ENCODE measurements around the gene DPF3.

The DPF3 gene

DNA sequence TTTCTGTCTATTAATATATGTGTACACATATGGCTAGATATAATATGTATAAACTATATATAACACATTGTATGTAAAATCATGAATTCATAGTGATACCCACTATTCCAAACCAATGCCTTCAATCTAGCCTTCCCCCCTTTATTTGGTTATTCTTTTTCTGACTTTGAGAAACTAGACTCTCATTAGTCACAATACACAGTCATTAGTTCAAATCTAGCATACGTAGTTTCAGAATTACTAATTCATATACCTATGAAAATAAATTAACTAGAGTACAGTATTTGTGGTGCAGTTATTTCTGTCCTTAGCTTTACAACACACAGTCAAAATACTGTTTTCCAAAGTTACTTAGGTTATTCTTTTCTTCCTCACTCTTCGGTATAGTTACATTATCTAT, 268.2 kb downstream of the DPF3 start:
- no peak for DNase-seq (ENCODE audit: low spot score in 2 of 2)
- in situ Hi-C loops (cut with MboI; ENCODE audit: low sequenced_read_pairs) = no loop called here
- Histone ChIP-seq H3K9me3 (no peaks in the 10 kb centered on the region), H3K4me1 (no peaks in the 10 kb centered on the region), H3K27me3 (ENCODE audit: low read depth) (no peaks in the 10 kb centered on the region), H3K4me3 (no peak overlapping the region), H3K36me3 (replicated peaks) (no peaks in the 10 kb centered on the region)

DNA sequence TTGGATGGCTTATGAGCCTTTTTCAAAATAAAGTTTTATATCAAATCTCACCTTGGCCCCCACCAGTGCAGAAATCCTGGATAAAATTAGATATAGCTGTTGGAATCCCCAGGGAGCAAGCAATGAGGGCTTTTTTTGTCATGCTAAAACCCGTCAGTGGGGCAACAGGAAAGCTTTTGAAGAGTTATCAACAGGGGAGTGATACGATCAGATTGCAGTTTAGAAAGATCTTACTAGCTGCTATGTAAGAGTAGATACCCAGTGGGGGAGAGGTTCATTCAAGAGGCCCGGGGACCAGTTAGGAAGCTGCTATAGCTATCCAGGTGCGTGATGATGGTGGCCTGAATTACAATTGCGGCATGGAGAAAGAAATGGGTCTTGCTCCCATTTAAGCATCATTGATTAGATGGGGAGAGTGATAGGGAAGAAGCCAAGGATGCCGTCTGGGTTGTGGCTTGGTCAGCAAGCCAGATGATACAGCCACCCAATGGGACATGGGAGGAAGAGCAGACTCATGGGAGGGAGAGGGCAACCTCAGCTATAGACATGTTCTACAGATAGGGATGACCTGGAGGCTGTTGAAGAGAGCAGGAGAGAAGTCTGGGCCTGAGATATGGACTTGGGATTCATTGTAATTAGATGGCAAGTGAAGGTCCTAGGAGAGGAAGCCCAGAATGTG, 272.4 kb downstream of the DPF3 start:
- in situ Hi-C loops (cut with MboI; ENCODE audit: low sequenced_read_pairs) = no loop called here
- Histone ChIP-seq H3K4me3 (no peak overlapping the region), H3K36me3 (replicated peaks) (no peaks in the 10 kb centered on the region), H3K27me3 (ENCODE audit: low read depth) (no peaks in the 10 kb centered on the region), H3K4me1 (no peaks in the 10 kb centered on the region), H3K9me3 (no peaks in the 10 kb centered on the region)
- no peak for DNase-seq (ENCODE audit: low spot score in 2 of 2)

DNA sequence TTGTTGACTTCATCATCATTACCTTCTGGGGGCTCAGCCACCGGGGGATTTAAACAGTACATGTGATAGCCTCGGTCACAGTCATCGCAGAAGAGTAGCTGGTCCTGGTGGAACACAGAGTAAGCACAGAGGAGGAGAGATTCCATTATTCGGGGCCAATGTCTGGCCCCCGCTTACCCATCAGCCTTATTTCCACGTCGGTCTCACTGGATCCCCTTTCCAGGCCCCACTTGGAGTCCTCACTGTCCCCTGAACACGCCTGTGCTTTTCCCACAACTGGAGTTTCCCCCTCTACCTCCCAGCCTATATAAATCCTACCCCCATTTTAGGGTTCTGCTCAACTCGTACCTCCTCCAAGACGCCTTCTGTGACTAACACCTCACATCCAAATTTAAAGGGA, 274.0 kb downstream of the DPF3 start:
- no peak overlapping the region for H3K4me3 ChIP-seq
- no peaks in the 10 kb centered on the region for H3K27me3 ChIP-seq (ENCODE audit: low read depth)
- DNase-seq (ENCODE audit: low spot score in 2 of 2) = no peak
- in situ Hi-C loops (cut with MboI; ENCODE audit: low sequenced_read_pairs) = no loop called here
- H3K36me3 ChIP-seq (replicated peaks) = no peaks in the 10 kb centered on the region
- H3K4me1 ChIP-seq = no peaks in the 10 kb centered on the region
- no peaks in the 10 kb centered on the region for H3K9me3 ChIP-seq

DNA sequence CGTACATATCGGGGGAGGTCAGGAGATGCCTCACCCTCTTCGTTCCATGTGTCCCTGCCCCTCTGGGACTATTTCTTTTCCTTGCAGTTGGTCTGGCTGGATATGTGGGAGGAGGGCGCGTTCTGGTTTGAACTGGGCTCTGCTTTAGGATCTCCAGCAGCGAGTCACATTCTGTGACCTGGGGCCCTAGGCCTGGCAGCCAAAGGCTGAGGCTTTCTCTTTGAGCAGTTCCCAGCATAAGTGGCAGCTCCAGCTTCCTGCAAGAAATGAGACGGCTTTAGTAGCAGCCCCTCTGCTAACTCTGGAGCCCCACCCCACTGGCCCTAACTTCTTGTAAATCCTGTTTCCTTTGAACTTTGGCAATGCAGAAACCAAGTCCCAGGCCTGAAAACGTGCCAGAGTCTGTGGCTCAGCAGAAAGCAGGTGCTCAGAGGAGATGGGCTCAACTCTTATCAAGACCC, 274.8 kb downstream of the DPF3 start:
- Histone ChIP-seq H3K27me3 (ENCODE audit: low read depth) (no peaks in the 10 kb centered on the region), H3K9me3 (no peaks in the 10 kb centered on the region)

DNA sequence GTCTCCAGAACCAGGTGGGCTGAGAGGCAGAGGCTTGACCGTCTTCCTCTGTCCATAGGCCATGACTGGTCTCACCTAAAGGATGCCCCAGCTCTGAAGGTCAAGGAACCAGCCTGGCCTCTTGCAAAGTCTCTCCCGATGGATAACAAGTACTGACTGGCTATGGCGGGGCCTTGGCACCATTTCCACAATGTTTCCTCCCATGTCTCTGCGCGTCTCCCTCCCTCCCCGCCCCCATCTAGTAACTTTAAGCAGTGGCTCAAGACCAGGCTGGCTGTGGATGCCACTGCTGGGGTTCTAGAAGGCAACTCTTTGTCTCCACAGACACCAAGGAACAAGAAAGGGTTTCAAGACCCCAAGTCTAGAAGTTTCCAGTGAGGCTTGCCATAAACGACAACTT, 275.5 kb downstream of the DPF3 start:
- H3K9me3 ChIP-seq = no peaks in the 10 kb centered on the region
- H3K27me3 ChIP-seq (ENCODE audit: low read depth) = no peaks in the 10 kb centered on the region
- H3K4me1 ChIP-seq = no peaks in the 10 kb centered on the region
- no peak overlapping the region for H3K4me3 ChIP-seq
- H3K36me3 ChIP-seq (replicated peaks) = no peaks in the 10 kb centered on the region
- in situ Hi-C loops (cut with MboI; ENCODE audit: low sequenced_read_pairs) = no loop called here
- DNase-seq (ENCODE audit: low spot score in 2 of 2) = no peak

More for the DNA sequence above, 274.8 kb downstream of the DPF3 start:
- H3K36me3 ChIP-seq (replicated peaks) = no peaks in the 10 kb centered on the region
- DNase-seq (ENCODE audit: low spot score in 2 of 2) = no peak
- in situ Hi-C loops (cut with MboI; ENCODE audit: low sequenced_read_pairs) = no loop called here
- no peak overlapping the region for H3K4me3 ChIP-seq
- H3K4me1 ChIP-seq = no peaks in the 10 kb centered on the region

DNA sequence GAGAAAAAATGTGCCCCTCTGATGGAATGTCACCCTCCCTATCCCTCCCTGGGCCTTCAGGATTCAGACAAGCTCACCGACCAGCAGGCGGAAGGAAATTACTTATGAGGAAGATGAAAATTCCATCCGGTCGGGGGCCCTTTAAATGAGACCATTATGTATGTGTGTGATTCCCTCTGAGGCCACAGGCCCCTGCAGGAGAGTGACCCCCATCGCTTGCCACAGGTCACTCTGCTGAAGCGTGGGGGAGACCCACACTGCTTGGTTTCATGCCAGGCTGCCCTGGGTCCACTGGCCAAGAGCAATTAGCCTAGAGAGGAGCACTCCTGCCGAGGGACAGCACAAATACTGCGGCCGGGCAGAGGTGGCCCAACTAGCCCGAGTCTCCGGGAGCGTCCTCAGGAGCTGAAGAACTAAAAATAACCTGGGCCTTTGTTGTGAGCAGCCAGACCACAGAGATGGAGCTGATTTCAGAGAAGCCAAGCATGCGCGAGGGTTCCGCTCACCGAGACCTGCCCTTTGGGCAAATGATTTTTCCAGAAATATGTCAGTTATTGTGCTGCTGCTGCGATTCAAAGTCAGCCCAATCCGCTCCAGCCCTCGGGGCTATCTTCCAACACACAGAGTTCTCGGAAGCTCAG, 276.4 kb downstream of the DPF3 start:
- DNase-seq (ENCODE audit: low spot score in 2 of 2) = no peak
- H3K4me1 ChIP-seq = no peaks in the 10 kb centered on the region
- in situ Hi-C loops (cut with MboI; ENCODE audit: low sequenced_read_pairs) = no loop called here

DNA sequence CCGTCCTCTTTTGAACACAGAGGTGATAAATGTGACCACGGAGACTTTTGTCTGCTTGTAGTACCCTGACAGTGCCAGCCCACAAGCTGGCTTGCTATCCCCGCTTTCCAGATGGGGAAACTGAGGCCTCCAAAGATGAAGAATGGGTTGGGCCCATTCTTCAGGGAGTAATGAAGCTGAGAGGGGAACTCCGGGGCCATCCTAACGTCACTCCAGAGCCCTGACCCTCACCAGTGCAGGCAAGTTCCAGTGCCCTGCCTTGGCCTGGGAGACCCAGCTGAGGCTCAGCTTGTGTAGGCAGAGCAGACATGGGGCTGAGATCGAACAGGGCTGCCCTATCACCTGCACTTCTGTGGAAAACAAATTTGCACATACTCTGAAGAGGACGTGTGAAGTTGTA, 277.1 kb downstream of the DPF3 start:
- H3K4me1 ChIP-seq = no peaks in the 10 kb centered on the region
- H3K4me3 ChIP-seq = no peak overlapping the region
- in situ Hi-C loops (cut with MboI; ENCODE audit: low sequenced_read_pairs) = no loop called here
- H3K36me3 ChIP-seq (replicated peaks) = no peaks in the 10 kb centered on the region
- no peaks in the 10 kb centered on the region for H3K9me3 ChIP-seq
- DNase-seq (ENCODE audit: low spot score in 2 of 2) = no peak
- H3K27me3 ChIP-seq (ENCODE audit: low read depth) = no peaks in the 10 kb centered on the region

More for the DNA sequence above, 276.4 kb downstream of the DPF3 start:
- no peaks in the 10 kb centered on the region for H3K9me3 ChIP-seq
- H3K36me3 ChIP-seq (replicated peaks) = no peaks in the 10 kb centered on the region
- H3K4me3 ChIP-seq = no peak overlapping the region
- H3K27me3 ChIP-seq (ENCODE audit: low read depth) = no peaks in the 10 kb centered on the region

DNA sequence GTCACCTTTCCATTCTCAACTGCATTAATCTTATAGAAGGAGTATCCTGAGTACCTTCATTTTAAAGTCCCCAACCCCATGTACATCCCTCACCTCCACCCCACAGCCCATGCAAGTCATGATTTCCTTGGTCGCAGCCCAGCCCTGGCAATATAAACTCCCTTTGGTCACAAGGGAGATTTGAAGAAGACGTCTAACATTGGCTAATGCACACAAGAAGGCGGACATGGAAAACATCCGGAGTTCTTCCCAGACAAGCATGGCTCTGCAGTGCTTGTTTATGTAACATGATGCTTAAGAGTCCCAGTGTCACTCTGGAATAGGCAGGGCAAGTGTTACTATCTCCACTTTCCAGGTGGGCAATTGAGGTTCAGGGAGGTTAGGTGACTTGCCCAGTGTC, 277.6 kb downstream of the DPF3 start:
- Histone ChIP-seq H3K9me3 (no peaks in the 10 kb centered on the region), H3K27me3 (ENCODE audit: low read depth) (no peaks in the 10 kb centered on the region), H3K4me3 (no peak overlapping the region), H3K4me1 (no peaks in the 10 kb centered on the region), H3K36me3 (replicated peaks) (no peaks in the 10 kb centered on the region)
- no peak for DNase-seq (ENCODE audit: low spot score in 2 of 2)
- in situ Hi-C loops (cut with MboI; ENCODE audit: low sequenced_read_pairs) = no loop called here

DNA sequence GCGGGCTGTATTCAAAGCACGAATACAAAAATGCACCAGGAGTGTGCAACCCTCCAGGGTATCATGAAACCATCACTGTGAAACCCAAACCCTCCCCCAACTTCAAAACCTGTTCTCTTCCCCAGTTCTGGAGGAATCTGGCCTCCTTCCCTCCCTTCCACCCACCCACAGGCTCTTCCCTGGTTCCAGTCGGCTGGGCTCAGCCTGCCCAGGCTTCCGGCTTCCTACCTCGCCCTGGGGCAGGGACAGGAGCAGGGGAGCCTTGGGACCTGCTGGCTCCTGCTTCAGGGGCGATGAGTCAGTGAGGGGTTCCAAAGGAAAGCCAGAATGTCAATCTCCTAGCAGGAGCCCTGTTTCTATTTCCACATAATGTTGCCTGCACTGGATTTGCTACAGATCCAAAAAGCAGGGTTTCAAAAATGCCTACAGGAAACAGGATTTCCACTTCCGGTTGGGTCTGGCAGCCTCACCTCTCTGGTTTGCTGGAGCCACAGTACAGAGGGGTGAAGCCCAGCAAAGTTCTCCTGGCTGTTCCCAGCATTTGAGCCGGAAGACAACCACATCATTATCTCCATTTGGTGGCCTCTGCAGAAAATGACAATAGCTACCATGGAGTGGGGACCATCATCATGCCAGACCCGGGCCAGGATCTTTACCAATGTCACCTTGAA, 278.3 kb downstream of the DPF3 start:
- no peaks in the 10 kb centered on the region for H3K4me1 ChIP-seq
- H3K36me3 ChIP-seq (replicated peaks) = no peaks in the 10 kb centered on the region
- H3K4me3 ChIP-seq = no peak overlapping the region
- no peaks in the 10 kb centered on the region for H3K27me3 ChIP-seq (ENCODE audit: low read depth)
- DNase-seq (ENCODE audit: low spot score in 2 of 2) = no peak
- in situ Hi-C loops (cut with MboI; ENCODE audit: low sequenced_read_pairs) = no loop called here
- H3K9me3 ChIP-seq = no peaks in the 10 kb centered on the region

DNA sequence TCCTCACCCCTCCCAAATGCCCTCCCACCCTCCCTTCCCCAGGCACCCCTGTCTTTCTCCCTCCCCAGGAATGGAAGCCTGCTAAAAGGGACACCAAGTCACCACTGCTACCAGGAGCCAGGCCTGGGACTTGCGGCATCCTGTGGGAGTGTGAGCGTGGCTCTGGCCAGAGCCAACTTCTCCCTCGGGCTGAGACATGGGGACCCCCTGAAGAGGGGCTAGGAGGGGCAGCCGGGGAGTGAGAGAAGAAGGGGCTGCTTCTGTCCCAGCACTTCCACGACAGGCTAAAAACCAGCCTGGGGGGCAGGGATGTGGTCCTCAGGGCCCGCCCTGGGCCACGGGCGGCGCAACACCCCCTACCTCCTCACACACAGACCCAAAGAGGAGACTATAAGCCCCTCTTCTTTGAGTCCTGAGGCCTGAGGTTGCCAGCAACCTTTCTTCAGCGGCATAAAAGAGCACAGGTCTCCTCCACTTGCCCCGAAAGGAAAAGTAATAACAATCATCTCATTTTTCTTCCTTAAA, 278.9 kb downstream of the DPF3 start:
- H3K36me3 ChIP-seq (replicated peaks) = no peaks in the 10 kb centered on the region
- no peaks in the 10 kb centered on the region for H3K27me3 ChIP-seq (ENCODE audit: low read depth)
- no peak overlapping the region for H3K4me3 ChIP-seq
- DNase-seq (ENCODE audit: low spot score in 2 of 2) = no peak
- H3K9me3 ChIP-seq = no peaks in the 10 kb centered on the region
- in situ Hi-C loops (cut with MboI; ENCODE audit: low sequenced_read_pairs) = no loop called here
- no peaks in the 10 kb centered on the region for H3K4me1 ChIP-seq

DNA sequence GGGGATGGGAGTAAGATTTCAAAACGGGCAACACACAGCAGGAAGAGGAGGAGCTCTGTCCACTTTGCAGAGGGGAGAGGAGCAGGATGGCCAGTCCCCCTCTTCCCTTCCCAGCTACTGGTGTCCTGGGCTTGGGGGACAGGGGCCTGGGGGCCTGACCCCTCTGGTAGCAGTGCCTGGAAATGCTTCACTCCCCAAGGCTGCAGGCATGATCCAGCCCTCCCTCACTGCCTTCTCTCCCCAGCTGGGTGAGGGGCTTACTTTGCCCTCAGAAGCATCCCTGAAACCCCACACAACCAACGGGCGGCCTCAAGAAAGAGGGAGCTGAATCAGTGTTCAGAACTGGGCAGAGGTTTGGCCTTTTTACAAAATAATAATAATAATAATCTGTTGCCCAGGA, 279.5 kb downstream of the DPF3 start:
- H3K9me3 ChIP-seq = no peaks in the 10 kb centered on the region
- in situ Hi-C loops (cut with MboI; ENCODE audit: low sequenced_read_pairs) = no loop called here
- no peak overlapping the region for H3K4me3 ChIP-seq
- no peaks in the 10 kb centered on the region for H3K27me3 ChIP-seq (ENCODE audit: low read depth)
- no peaks in the 10 kb centered on the region for H3K36me3 ChIP-seq (replicated peaks)
- DNase-seq (ENCODE audit: low spot score in 2 of 2) = no peak
- H3K4me1 ChIP-seq = no peaks in the 10 kb centered on the region

DNA sequence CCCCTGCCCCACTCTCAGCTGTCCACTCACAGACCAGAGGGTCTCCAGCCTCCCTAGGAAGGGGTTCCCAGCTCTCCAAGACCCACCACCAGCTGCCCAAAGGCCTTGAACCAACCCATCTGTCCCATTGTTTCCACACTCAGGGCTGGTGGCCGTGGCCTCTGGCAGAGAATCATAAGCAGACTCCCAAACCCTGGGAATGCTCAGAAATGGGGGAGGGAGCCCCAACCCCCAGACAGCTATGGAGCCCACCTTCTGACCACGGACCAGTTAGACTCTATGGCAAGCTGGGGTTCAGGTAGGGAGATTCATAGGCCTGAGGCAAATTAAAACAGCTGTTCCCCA, 280.0 kb downstream of the DPF3 start:
- Histone ChIP-seq H3K4me3 (no peak overlapping the region), H3K4me1 (no peaks in the 10 kb centered on the region), H3K27me3 (ENCODE audit: low read depth) (no peaks in the 10 kb centered on the region), H3K9me3 (no peaks in the 10 kb centered on the region), H3K36me3 (replicated peaks) (no peaks in the 10 kb centered on the region)
- DNase-seq (ENCODE audit: low spot score in 2 of 2) = no peak
- in situ Hi-C loops (cut with MboI; ENCODE audit: low sequenced_read_pairs) = no loop called here

DNA sequence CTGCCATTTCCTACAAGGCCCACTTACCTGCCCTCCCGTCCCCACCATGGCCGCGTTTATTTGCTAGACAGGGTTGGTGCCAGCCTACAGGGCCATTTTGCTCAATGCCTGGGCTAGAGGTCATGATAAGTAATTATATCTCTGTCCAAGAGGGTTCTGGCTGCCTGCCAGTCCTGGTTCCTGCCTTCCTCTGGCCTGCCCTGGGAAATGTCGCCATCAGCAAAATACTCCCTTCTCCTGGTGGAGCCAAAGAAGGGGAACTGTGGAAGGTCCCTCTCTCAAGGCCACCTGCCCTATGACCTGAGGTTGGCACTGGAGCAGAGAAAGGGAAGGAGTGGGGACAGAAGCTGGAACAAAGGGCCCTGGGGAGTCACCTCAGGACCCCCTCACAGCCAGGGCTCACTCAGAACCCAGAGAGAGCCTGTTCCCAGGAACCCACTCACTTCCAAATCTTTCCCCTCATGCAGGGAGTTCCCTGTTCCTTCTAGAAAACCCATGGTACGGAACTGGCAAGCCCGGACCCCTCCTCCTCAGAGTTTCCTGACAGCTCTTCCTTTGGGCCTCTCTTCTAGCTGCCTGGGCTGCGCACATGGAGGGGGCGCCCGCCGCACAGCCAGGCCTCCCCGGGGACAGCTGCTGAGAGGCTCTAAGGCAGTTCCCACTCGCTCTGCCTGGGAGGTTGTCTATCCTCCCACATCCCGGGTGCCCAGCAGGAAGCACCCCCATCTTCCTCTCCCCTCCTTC, 280.5 kb downstream of the DPF3 start:
- in situ Hi-C loops (cut with MboI; ENCODE audit: low sequenced_read_pairs) = no loop called here
- H3K9me3 ChIP-seq = no peaks in the 10 kb centered on the region
- no peaks in the 10 kb centered on the region for H3K36me3 ChIP-seq (replicated peaks)
- H3K27me3 ChIP-seq (ENCODE audit: low read depth) = no peaks in the 10 kb centered on the region
- H3K4me1 ChIP-seq = no peaks in the 10 kb centered on the region
- DNase-seq (ENCODE audit: low spot score in 2 of 2) = no peak
- no peak overlapping the region for H3K4me3 ChIP-seq

DNA sequence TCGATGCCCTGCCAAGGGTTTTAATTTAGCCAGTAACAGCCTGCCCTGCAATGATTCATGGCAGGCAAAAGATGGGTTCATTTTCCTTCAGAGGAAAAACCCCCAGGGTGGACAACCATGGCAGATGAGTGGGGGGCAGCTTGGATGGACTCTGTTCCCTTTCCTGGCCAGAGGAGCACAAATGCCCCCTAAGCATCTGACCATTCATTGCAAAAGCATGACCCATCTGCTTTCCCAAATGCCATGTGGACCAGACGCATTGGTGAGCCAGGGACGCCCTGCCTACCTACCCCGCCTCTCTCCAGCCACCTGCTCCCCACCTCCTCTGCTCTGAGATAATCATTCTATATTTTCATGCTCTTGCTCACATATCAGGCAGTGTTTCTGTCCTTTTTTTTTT, 281.9 kb downstream of the DPF3 start:
- Histone ChIP-seq H3K4me1 (no peaks in the 10 kb centered on the region), H3K9me3 (no peaks in the 10 kb centered on the region), H3K27me3 (ENCODE audit: low read depth) (no peaks in the 10 kb centered on the region), H3K4me3 (no peak overlapping the region), H3K36me3 (replicated peaks) (no peaks in the 10 kb centered on the region)
- in situ Hi-C loops (cut with MboI; ENCODE audit: low sequenced_read_pairs) = no loop called here
- DNase-seq (ENCODE audit: low spot score in 2 of 2) = no peak

Data from HAP-1 (cell line).